HEK293 (cell line): ENCODE results near the gene BAIAP2.

Source experiments
- CTCF ChIA-PET: fragments of 350-600 bp; formaldehyde crosslinking; extraction: SDS; loops from one replicate; lab custom pipeline; 2021; ENCODE audit warnings: antibody characterized with exemption; lab: Yijun Ruan, JAX
- POLR2A ChIA-PET: fragments of 300-600 bp; formaldehyde crosslinking; extraction: SDS; loops from one replicate; lab custom pipeline; 2020; ENCODE audit warnings: antibody characterized with exemption, inconsistent platforms; lab: Yijun Ruan, JAX
- H3K27ac ChIP-seq: fragments of 200-500 bp; sonication (Bioruptor generic); 2 replicates; pipeline ENCODE4 v1.5.1; 2014; ENCODE audit warnings: low read depth, low read length, control low read depth, inconsistent platforms; ENCODE audit errors: extremely low read depth
- H3K36me3 ChIP-seq, 2 experiments: fragments of 200-500 bp in 1 of 2; sonication (Bioruptor generic) in 1 of 2; 1 replicate in 1 of 2; 2 replicates in 1 of 2; pipeline ENCODE4 v1.5.1; 2014 to 2017; ENCODE audit warnings: inconsistent platforms in 2 of 2, low read length in 2 of 2; ENCODE audit not compliant: control insufficient read depth in 2 of 2, insufficient read depth in 1 of 2
- H3K4me1 ChIP-seq: fragments of 200-500 bp; sonication (Bioruptor generic); 2 replicates; pipeline ENCODE4 v1.5.1; 2014; ENCODE audit warnings: mild to moderate bottlenecking, low read length, inconsistent platforms; ENCODE audit not compliant: control insufficient read depth, insufficient read depth
- H3K4me3 ChIP-seq: 2 replicates; pipeline ENCODE4 v1.5.1; 2011; ENCODE audit warnings: low read depth, mild to moderate bottlenecking, control low read depth, low read length, moderate library complexity
- H3K9me3 ChIP-seq: fragments of 200-500 bp; sonication (Bioruptor generic); 2 replicates; pipeline ENCODE4 v1.5.1; 2014; ENCODE audit warnings: low read depth, low read length, inconsistent platforms; ENCODE audit not compliant: control insufficient read depth, insufficient read depth
- CTCF ChIP-seq: fragments of 450-650 bp; formaldehyde crosslinking; IDR thresholded peaks from 2 replicates; pipeline ENCODE4 v1.5.1; 2016; ENCODE audit warnings: missing biosample characterization, missing genetic modification characterization
- GFI1B ChIP-seq: fragments of 450-650 bp; formaldehyde crosslinking; IDR thresholded peaks from 2 replicates; pipeline ENCODE4 v1.5.1; 2016; ENCODE audit warnings: missing biosample characterization, missing genetic modification characterization
- GLIS1 ChIP-seq: fragments of 450-650 bp; formaldehyde crosslinking; IDR thresholded peaks from 2 replicates; pipeline ENCODE4 v1.5.1; 2016; ENCODE audit warnings: missing biosample characterization, missing genetic modification characterization
- RBAK ChIP-seq: fragments of 450-650 bp; formaldehyde crosslinking; IDR thresholded peaks from 2 replicates; pipeline ENCODE4 v1.5.1; 2016; ENCODE audit warnings: missing biosample characterization, missing genetic modification characterization
- TCF7L2 ChIP-seq: IDR thresholded peaks from 2 replicates; pipeline ENCODE4 v1.6.1; 2011; ENCODE audit warnings: low read depth, mild to moderate bottlenecking, inconsistent platforms, low read length, moderate library complexity, borderline replicate concordance
- YY2 ChIP-seq: fragments of 450-650 bp; formaldehyde crosslinking; IDR thresholded peaks from 2 replicates; pipeline ENCODE4 v1.5.1; 2016; ENCODE audit warnings: missing biosample characterization, missing genetic modification characterization
- ZNF121 ChIP-seq: fragments of 450-650 bp; formaldehyde crosslinking; IDR thresholded peaks from 2 replicates; pipeline ENCODE4 v1.5.1; 2016; ENCODE audit warnings: missing biosample characterization, missing genetic modification characterization
- ZNF148 ChIP-seq: fragments of 450-650 bp; formaldehyde crosslinking; IDR thresholded peaks from 2 replicates; pipeline ENCODE4 v1.5.0; 2017; ENCODE audit warnings: missing biosample characterization, missing genetic modification characterization, borderline replicate concordance
- ZNF324 ChIP-seq: fragments of 450-650 bp; formaldehyde crosslinking; IDR thresholded peaks from 2 replicates; pipeline ENCODE4 v1.5.1; 2016; ENCODE audit warnings: missing biosample characterization, missing genetic modification characterization
- ZNF513 ChIP-seq: fragments of 450-650 bp; IDR thresholded peaks from 2 replicates; pipeline ENCODE4 v1.5.1; 2018; ENCODE audit warnings: missing biosample characterization, missing genetic modification characterization
- ZNF600 ChIP-seq: fragments of 450-650 bp; formaldehyde crosslinking; IDR thresholded peaks from 2 replicates; pipeline ENCODE4 v1.5.1; 2016; ENCODE audit warnings: missing biosample characterization, missing genetic modification characterization
- ZNF624 ChIP-seq: fragments of 450-650 bp; formaldehyde crosslinking; IDR thresholded peaks from 2 replicates; pipeline ENCODE4 v1.5.1; 2017; ENCODE audit warnings: missing biosample characterization, missing genetic modification characterization
- ZNF791 ChIP-seq: fragments of 450-650 bp; formaldehyde crosslinking; IDR thresholded peaks from 2 replicates; pipeline ENCODE4 v1.5.1; 2016; ENCODE audit warnings: missing biosample characterization, missing genetic modification characterization
- TF ChIP-seq, protein P1 (sequence below): fragments of 450-650 bp; formaldehyde crosslinking; IDR thresholded peaks from 2 replicates; pipeline ENCODE4 v1.5.1; 2017; ENCODE audit warnings: missing biosample characterization, missing genetic modification characterization
- TF ChIP-seq, protein P2 (sequence below): fragments of 450-650 bp; formaldehyde crosslinking; IDR thresholded peaks from 2 replicates; pipeline ENCODE4 v1.5.1; 2016; ENCODE audit warnings: missing biosample characterization, missing genetic modification characterization, borderline replicate concordance

Gene BAIAP2

DNA sequence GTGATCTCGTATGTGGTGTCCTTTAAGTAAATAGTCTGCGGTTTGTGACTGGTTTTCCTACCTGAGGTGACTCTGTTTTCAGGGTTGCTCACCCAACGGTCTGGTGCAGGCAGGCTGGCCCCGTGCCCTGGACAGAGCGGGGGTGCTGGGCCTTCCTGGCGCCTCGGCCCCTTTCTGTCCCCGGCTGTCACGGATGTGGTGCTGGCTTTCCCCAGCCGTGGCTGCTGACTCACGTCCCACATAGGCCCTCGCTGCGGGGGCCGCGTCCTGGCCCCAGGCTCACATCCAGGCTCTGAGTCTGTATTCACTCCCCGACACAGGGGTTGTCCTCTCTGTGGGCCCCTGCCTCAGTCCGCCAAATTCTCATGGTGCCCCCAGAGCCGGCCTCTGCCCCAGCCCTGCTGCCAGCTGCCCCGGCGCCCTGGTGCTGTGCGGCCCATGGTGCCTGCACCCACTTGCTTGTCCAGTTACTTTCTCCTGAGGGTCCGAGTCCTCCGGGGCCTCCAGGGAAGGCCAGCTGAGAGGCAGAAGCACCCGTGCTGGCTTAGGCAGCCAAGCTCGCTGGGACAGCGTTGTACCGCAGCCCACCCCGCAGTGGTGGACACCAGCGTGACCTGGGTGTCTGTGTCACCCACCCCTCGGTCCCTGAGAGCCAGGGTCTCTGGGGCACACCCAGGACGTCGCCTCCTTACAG is 37.4 kb upstream of the BAIAP2 start (continued):
- no peak for TF ChIP-seq ZNF791

GRCh38 chr17:80998118-80998747 is 36.7 kb upstream of the BAIAP2 start:
- ChIA-PET CTCF (no interaction called here), POLR2A (no interaction called here)
- H3K36me3 ChIP-seq = peaks cover 0 to 54% of the 10 kb centered on the region in 2 experiments; a peak in 2 of 3 replicates
- H3K27ac ChIP-seq = no peak overlapping the region
- H3K4me1 ChIP-seq = peaks cover 7% of the 10 kb centered on the region
- H3K4me3 ChIP-seq = no peak overlapping the region
- no peaks in the 10 kb centered on the region for H3K9me3 ChIP-seq
- no peak for TF ChIP-seq GFI1B (tag by site-specific recombination)

- Histone ChIP-seq H3K9me3 (no peaks in the 10 kb centered on the region), H3K27ac (no peak overlapping the region), H3K4me1 (peaks cover 10% of the 10 kb centered on the region)
- TF ChIP-seq TCF7L2 (no peak), ZNF600 (0 out of 2 replicates have a peak, but pooled peaks have one; percentile 28), ZNF513 (tag by site-specific recombination) (no peak), GLIS1 (peak; percentile 27; the same call in 1 of the 2 replicates), RBAK (no peak), ZNF324 (no peak), CTCF (tag by site-specific recombination) (0 out of 2 replicates have a peak, but pooled peaks have one; percentile 15)
- TF ChIP-seq, protein P1, sequence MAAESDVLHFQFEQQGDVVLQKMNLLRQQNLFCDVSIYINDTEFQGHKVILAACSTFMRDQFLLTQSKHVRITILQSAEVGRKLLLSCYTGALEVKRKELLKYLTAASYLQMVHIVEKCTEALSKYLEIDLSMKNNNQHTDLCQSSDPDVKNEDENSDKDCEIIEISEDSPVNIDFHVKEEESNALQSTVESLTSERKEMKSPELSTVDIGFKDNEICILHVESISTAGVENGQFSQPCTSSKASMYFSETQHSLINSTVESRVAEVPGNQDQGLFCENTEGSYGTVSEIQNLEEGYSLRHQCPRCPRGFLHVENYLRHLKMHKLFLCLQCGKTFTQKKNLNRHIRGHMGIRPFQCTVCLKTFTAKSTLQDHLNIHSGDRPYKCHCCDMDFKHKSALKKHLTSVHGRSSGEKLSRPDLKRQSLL (tag by site-specific recombination) = peak; percentile 72; the same call in 1 of the 2 replicates
- TF ChIP-seq, all 188 proteins: peak for 4
- ChIA-PET CTCF (no interaction called here), POLR2A (interaction anchor here (1.0 kb wide), 1 partner anchor 99 kb away, joined by 3 read pairs; no protein-coding TSS in a partner anchor)
- Histone ChIP-seq H3K36me3 (peaks cover 0 to 54% of the 10 kb centered on the region in 2 experiments; a peak in 2 of 3 replicates), H3K4me3 (no peak overlapping the region)
These were observed 36.0 kb upstream of the BAIAP2 start for GRCh38 chr17:80998748-80999535.

DNA sequence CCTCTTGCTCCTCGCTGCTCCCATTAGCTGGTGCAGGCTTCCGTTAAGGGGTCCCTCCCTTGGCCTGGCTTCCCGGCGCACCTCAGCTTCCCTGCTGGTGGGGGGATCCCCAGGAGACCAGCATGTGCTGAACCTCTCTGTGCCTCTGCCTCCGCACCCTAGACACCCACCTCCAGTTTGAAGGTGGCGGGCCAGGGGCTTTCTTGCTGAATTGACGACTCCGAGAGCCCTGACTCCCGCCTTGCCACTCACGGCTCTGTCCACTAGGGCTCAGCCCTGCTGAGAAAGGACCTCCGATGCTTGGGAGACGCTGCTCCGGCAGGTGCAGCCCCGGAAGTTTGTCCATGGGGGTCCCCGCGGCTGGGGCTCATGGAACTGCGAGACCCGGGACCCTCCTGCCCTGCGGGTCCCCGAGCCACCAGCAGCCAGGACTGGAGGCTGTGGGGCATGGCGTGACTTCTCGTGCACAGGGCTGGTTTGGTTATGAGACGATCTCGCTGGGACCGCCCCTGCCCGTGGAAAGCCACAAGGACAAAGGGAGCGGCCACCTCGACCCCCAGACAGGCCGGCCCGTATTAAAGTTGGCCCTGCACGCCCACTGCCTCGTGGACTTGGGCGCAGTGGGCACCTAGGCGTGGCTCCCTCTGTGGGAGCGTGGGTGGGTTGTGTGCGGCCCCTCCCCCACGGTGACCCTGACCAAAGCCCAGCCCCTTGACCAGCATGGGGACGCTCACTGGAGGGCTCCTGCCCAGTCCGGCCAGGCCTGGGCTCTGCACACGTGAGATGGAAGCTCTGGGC is 35.2 kb upstream of the BAIAP2 start:
- H3K9me3 ChIP-seq = no peaks in the 10 kb centered on the region
- no peak overlapping the region for H3K4me3 ChIP-seq
- H3K4me1 ChIP-seq = peaks cover 10% of the 10 kb centered on the region
- no peak overlapping the region for H3K27ac ChIP-seq
- CTCF ChIA-PET = no interaction called here
- H3K36me3 ChIP-seq = peaks cover 0 to 54% of the 10 kb centered on the region in 2 experiments; a peak in 2 of 3 replicates
- POLR2A ChIA-PET = interaction anchor here (1.0 kb wide), 1 partner anchor 98 kb away, joined by 3 read pairs; no protein-coding TSS in a partner anchor
- TF ChIP-seq ZNF121 (tag by site-specific recombination) (no peak), YY2 (tag by site-specific recombination) (no peak), ZNF148 (tag by site-specific recombination) (no peak), ZNF624 (tag by site-specific recombination) (no peak)
- TF ChIP-seq, protein P2, sequence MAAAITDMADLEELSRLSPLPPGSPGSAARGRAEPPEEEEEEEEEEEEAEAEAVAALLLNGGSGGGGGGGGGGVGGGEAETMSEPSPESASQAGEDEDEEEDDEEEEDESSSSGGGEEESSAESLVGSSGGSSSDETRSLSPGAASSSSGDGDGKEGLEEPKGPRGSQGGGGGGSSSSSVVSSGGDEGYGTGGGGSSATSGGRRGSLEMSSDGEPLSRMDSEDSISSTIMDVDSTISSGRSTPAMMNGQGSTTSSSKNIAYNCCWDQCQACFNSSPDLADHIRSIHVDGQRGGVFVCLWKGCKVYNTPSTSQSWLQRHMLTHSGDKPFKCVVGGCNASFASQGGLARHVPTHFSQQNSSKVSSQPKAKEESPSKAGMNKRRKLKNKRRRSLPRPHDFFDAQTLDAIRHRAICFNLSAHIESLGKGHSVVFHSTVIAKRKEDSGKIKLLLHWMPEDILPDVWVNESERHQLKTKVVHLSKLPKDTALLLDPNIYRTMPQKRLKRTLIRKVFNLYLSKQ (tag by site-specific recombination) = no peak
